Measurements from ENCODE around the gene IFNA1. TPM values are rescaled to one million over a fixed set of nuclear protein-coding genes. Genes with fewer than 3 reads are reported as not detected.

IFNA1 gene
- polyA plus RNA-seq, 1 donor (not counting 4 experiments of a cell fraction or from before 2014, with no cell fraction given): not detected

GRCh38 chr9:21465859-21466518 is 25.8 kb downstream of the IFNA1 start:
- H3K9me3 ChIP-seq (ENCODE audit: control insufficient read depth, low read depth, low read length): no peaks in the 10 kb centered on the region
- H3K36me3 ChIP-seq (ENCODE audit: control insufficient read depth in 2 of 2, extremely low read depth in 1 of 2, insufficient read depth in 2 of 2, low read length in 2 of 2): peaks cover 2 to 22% of the 10 kb centered on the region in 2 experiments
- H2AFZ ChIP-seq (ENCODE audit: control insufficient read depth, low read length): no peak overlapping the region
- peak in 2 of 3 experiments; percentile 35 to 46 for TF ChIP-seq CTCF (optimal IDR thresholded peaks at IDR 0.05 in 1 of 3, IDR thresholded peaks at IDR 0.05 in 1 of 3, conservative IDR thresholded peaks at IDR 0.05 in 1 of 3; ENCODE audit: extremely low read depth in 1 of 3, insufficient read depth in 2 of 3, low read length in 3 of 3)
- TF ChIP-seq EZH2 (IDR thresholded peaks at IDR 0.05; ENCODE audit: low read length): no peak
- dilution Hi-C loops (cut with MboI; ENCODE audit: extremely low pct_ligation_motif_present, low sequenced_read_pairs): no loop called here
- H3K4me1 ChIP-seq (ENCODE audit: control insufficient read depth, extremely low read depth, insufficient read depth, low read length): no peaks in the 10 kb centered on the region
- H3K4me3 ChIP-seq (ENCODE audit: control insufficient read depth in 2 of 3, extremely low read depth in 1 of 3, insufficient read depth in 2 of 3, low read depth in 1 of 3, low read length in 3 of 3): no peak overlapping the region
- H4K20me1 ChIP-seq (ENCODE audit: control insufficient read depth, extremely low read depth, insufficient read depth, low read length): no peaks in the 10 kb centered on the region
- no peaks in the 10 kb centered on the region for H3K9me1 ChIP-seq (ENCODE audit: control insufficient read depth, extremely low read depth, insufficient read depth, low read length)
- H3K4me2 ChIP-seq (ENCODE audit: control insufficient read depth, extremely low read depth, insufficient read depth, low read depth, low read length): no peak overlapping the region
- H3K9ac ChIP-seq (ENCODE audit: control insufficient read depth, extremely low read depth, insufficient read depth, low read length): no peak overlapping the region
- DNase-seq (ENCODE audit: low read depth, low spot score) (no peak), FAIRE-seq (peak; percentile 60)
- H3K27ac ChIP-seq (ENCODE audit: control insufficient read depth, insufficient read depth, low read length): no peak overlapping the region
- no peaks in the 10 kb centered on the region for H3K79me2 ChIP-seq (ENCODE audit: control insufficient read depth, insufficient read depth, low read length)
- no peaks in the 10 kb centered on the region for H3K27me3 ChIP-seq (ENCODE audit: control insufficient read depth, extremely low read depth, insufficient read depth, low read length)

GRCh38 chr9:21470126-21470525 is 29.9 kb downstream of the IFNA1 start:
- DNase-seq (ENCODE audit: low read depth, low spot score): no peak
- no peak overlapping the region for H3K4me2 ChIP-seq (ENCODE audit: control insufficient read depth, extremely low read depth, insufficient read depth, low read depth, low read length)
- H3K9ac ChIP-seq (ENCODE audit: control insufficient read depth, extremely low read depth, insufficient read depth, low read length): no peak overlapping the region
- no peaks in the 10 kb centered on the region for H3K79me2 ChIP-seq (ENCODE audit: control insufficient read depth, insufficient read depth, low read length)
- H4K20me1 ChIP-seq (ENCODE audit: control insufficient read depth, extremely low read depth, insufficient read depth, low read length): no peaks in the 10 kb centered on the region
- no peak overlapping the region for H3K4me3 ChIP-seq (ENCODE audit: control insufficient read depth in 2 of 3, extremely low read depth in 1 of 3, insufficient read depth in 2 of 3, low read depth in 1 of 3, low read length in 3 of 3)
- no peaks in the 10 kb centered on the region for H3K4me1 ChIP-seq (ENCODE audit: control insufficient read depth, extremely low read depth, insufficient read depth, low read length)
- H3K9me1 ChIP-seq (ENCODE audit: control insufficient read depth, extremely low read depth, insufficient read depth, low read length): no peaks in the 10 kb centered on the region
- no peaks in the 10 kb centered on the region for H3K27me3 ChIP-seq (ENCODE audit: control insufficient read depth, extremely low read depth, insufficient read depth, low read length)
- TF ChIP-seq CTCF (optimal IDR thresholded peaks at IDR 0.05 in 1 of 3, IDR thresholded peaks at IDR 0.05 in 1 of 3, conservative IDR thresholded peaks at IDR 0.05 in 1 of 3; ENCODE audit: extremely low read depth in 1 of 3, insufficient read depth in 2 of 3, low read length in 3 of 3) (no peak), EZH2 (IDR thresholded peaks at IDR 0.05; ENCODE audit: low read length) (no peak)
- no peak overlapping the region for H2AFZ ChIP-seq (ENCODE audit: control insufficient read depth, low read length)
- no peaks in the 10 kb centered on the region for H3K9me3 ChIP-seq (ENCODE audit: control insufficient read depth, low read depth, low read length)
- H3K27ac ChIP-seq (ENCODE audit: control insufficient read depth, insufficient read depth, low read length): no peak overlapping the region
- H3K36me3 ChIP-seq (ENCODE audit: control insufficient read depth in 2 of 2, extremely low read depth in 1 of 2, insufficient read depth in 2 of 2, low read length in 2 of 2): peaks cover 6 to 26% of the 10 kb centered on the region in 2 experiments
- dilution Hi-C loops (cut with MboI; ENCODE audit: extremely low pct_ligation_motif_present, low sequenced_read_pairs): no loop called here
- no peak for FAIRE-seq
